Subcutaneous abdominal adipose tissue (tissue), 5 donors: ENCODE measurements around the gene LRRTM2.

Source experiments
- H3K27ac ChIP-seq: one replicate; pipeline ENCODE4 v1.7.0; 2013; ENCODE audit warnings: low read depth, mild to moderate bottlenecking, inconsistent platforms, low read length, moderate library complexity
- H3K27me3 ChIP-seq, 5 donors: one replicate each; pipeline ENCODE4 v1.7.0; 2013; ENCODE audit warnings: low read length in 5 of 5, inconsistent platforms in 1 of 5; ENCODE audit not compliant: control insufficient read depth in 5 of 5, insufficient read depth in 4 of 5
- H3K36me3 ChIP-seq, 5 donors: one replicate each; pipeline ENCODE4 v1.7.0; 2013; ENCODE audit warnings: low read length in 5 of 5; ENCODE audit not compliant: control insufficient read depth in 5 of 5, insufficient read depth in 5 of 5
- H3K4me1 ChIP-seq, 5 donors: one replicate each; pipeline ENCODE4 v1.7.0; 2013; ENCODE audit warnings: low read length in 5 of 5, mild to moderate bottlenecking in 3 of 5, moderate library complexity in 1 of 5; ENCODE audit not compliant: control insufficient read depth in 5 of 5, insufficient read depth in 5 of 5
- H3K4me3 ChIP-seq, 5 donors: one replicate each; pipeline ENCODE4 v1.7.0; 2013; ENCODE audit warnings: low read length in 5 of 5, low read depth in 1 of 5
- H3K9ac ChIP-seq, 5 donors: one replicate each; pipeline ENCODE4 v1.7.0; 2013; ENCODE audit warnings: low read length in 5 of 5, mild to moderate bottlenecking in 4 of 5, moderate library complexity in 3 of 5
- H3K9me3 ChIP-seq, 5 donors: one replicate each; pipeline ENCODE4 v1.7.0; 2013; ENCODE audit warnings: low read length in 5 of 5; ENCODE audit not compliant: control insufficient read depth in 5 of 5
- donor health status: healthy.
- donor health status: healthy.
- donor health status: healthy.
- donor health status: healthy.
- donor health status: healthy.

The LRRTM2 gene

DNA sequence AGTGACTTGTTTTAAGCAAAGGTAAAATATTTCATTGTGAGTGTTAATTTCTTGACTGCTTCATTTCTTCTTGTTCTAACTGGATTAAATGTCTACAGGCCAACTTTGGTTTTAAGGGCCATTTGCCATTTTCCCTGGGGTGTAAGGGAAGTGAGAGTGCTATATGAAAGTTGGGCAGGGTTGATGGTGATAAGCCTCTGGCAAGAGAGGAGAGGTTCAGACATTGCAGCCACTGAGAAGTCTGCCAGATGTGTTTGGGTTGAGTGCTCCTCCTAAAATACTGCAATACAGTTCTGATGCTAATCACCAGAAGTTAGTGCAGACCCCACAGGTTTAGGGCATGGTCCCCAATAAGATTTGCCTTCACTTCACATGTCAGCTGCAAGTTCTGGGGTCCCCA lies 14.9 kb upstream of the LRRTM2 start:
- Histone ChIP-seq H3K9me3 (peaks cover 0 to 9% (median 2%) of the 10 kb centered on the region in 5 donors), H3K27ac (no peak overlapping the region), H3K36me3 (peaks cover 39 to 53% (median 43%) of the 10 kb centered on the region in 5 donors), H3K4me3 (no peak overlapping the region), H3K27me3 (no peaks in the 10 kb centered on the region), H3K9ac (no peak overlapping the region), H3K4me1 (no peaks in the 10 kb centered on the region)

DNA sequence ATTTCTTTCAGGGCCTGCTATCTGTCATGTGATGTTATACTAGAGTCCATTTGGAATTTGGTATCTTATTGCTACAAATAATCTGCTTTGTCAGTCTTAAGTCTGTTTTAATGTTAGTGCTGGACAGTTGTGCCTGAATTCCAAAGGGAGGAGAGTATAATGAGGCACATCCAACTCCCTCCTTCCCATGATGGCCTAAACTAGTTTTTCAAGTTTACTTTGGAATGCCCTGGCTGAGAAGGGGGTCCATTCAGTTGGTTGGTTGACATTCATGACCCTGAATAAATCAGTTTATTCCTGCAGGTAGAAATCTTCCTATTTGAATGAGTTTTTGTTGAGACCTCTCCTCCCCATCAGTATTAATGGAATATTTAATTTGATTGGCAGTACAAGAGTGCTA lies 9.4 kb upstream of the LRRTM2 start:
- H3K9me3 ChIP-seq = no peaks in the 10 kb centered on the region
- no peak overlapping the region for H3K4me3 ChIP-seq
- no peak overlapping the region for H3K27ac ChIP-seq
- H3K4me1 ChIP-seq = peaks cover 0 to 3% (median 0%) of the 10 kb centered on the region in 5 donors
- peaks cover 21 to 28% (median 25%) of the 10 kb centered on the region in 5 donors for H3K36me3 ChIP-seq
- no peak overlapping the region for H3K9ac ChIP-seq
- no peaks in the 10 kb centered on the region for H3K27me3 ChIP-seq

DNA sequence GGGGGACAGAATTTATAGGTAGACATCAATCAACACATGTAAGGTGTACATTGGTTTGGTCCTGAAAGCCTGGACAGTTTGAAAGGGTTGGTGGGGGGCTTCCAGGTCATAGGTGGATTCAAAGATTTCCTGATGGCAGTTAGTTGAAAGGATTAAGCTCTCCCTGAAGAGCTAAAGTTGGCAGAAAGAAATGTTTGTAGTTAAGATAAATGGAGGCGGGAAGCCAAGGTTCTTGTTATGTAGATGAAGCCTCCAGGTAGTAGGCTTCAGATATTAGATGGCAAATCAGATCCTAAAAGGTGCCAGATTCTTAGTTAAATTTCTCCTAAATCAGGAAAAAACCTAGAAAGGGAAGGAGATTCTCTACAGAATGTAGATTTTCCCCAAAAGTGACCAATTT lies 9.0 kb upstream of the LRRTM2 start:
- no peaks in the 10 kb centered on the region for H3K9me3 ChIP-seq
- H3K27me3 ChIP-seq = no peaks in the 10 kb centered on the region
- H3K36me3 ChIP-seq = peaks cover 17 to 27% (median 20%) of the 10 kb centered on the region in 5 donors
- H3K9ac ChIP-seq = no peak overlapping the region
- H3K4me1 ChIP-seq = peaks cover 0 to 3% (median 0%) of the 10 kb centered on the region in 5 donors
- H3K4me3 ChIP-seq = no peak overlapping the region
- H3K27ac ChIP-seq = no peak overlapping the region

DNA sequence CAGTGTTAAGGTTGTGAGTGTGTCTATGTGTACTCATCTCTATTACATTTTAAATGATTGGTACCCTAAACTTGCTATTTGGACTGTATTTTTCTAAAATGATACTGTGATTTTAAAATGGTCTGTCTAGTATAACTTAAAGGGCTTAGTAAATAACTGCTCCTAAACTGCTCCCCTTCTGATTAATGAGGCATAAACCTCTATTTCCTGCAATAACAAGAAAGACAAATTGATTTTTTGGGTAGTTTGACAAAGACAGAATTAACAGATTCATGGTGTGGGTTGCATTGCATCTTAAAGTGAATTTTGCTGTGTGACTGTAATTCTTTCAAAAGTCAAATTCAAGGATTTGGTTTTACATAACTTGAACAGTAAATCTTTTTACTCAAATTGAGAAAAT lies 8.1 kb upstream of the LRRTM2 start:
- peaks cover 0 to 5% (median 0%) of the 10 kb centered on the region in 5 donors for H3K4me1 ChIP-seq
- no peak overlapping the region for H3K27ac ChIP-seq
- no peak overlapping the region for H3K9ac ChIP-seq
- peaks cover 11 to 24% (median 12%) of the 10 kb centered on the region in 5 donors for H3K36me3 ChIP-seq
- no peaks in the 10 kb centered on the region for H3K27me3 ChIP-seq
- no peak overlapping the region for H3K4me3 ChIP-seq
- H3K9me3 ChIP-seq = no peaks in the 10 kb centered on the region

DNA sequence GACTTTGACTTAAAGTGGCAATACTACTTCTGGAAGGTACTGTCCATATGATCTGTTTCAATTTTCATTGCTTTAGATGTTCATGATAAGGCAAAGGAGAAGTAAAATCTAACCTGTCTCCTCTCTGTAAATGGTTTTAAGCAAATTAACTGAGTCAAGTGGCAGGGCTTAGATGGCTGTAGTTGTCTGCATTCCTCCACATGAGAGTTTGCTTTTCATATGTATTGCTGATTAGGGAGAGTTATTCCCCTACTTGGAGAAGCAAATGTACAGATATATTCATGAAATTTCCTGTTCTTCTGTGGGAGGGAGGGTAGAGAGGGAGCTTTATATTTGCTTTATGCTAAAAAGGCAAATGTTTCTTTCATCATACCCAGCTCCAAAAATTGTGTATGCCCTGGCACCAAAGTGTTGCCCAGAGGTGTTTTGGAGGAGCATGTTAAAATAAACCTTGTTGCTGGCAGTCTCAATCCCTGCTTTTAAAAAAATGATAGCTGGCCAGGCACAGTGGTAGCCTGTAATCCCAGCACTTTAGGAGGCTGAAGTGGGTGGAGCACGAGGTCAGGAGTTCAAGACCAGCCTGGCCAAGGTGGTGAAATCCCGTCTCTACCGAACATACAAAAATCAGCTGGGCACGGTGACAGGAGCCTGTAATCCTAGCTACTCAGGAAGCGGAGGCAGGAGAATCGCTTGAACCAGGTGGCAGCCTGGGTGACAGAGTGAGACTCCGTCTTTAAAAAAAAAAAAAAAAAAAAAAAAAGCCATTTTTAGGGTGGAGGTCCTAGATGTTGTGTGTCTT lies 3.5 kb upstream of the LRRTM2 start:
- no peak overlapping the region for H3K9ac ChIP-seq
- H3K4me1 ChIP-seq = peaks cover 0 to 29% (median 14%) of the 10 kb centered on the region in 5 donors
- H3K36me3 ChIP-seq = no peaks in the 10 kb centered on the region
- no peak overlapping the region for H3K27ac ChIP-seq
- no peaks in the 10 kb centered on the region for H3K9me3 ChIP-seq
- H3K27me3 ChIP-seq = no peaks in the 10 kb centered on the region
- H3K4me3 ChIP-seq = no peak overlapping the region

DNA sequence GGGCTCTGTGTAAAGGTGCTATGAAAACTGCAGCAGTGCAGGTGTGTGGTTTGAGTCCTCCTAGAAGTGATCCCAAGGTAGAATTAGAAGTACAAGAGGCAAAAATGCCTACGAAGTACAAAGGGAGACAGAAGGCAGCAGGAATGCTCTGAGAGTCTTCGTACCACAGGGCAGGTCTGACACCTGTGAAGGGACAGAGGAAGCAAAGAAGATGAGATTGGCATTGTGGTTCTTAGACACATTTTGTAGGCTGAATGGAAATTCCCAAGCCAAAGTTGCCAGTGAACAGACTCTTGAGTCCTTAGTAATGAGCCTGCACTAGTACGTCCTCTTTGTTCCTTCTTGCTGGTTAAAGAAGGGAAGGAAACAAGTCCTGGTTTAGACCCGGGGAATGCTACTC lies 1.7 kb upstream of the LRRTM2 start:
- H3K36me3 ChIP-seq = no peaks in the 10 kb centered on the region
- H3K27me3 ChIP-seq = no peaks in the 10 kb centered on the region
- H3K27ac ChIP-seq = no peak overlapping the region

DNA sequence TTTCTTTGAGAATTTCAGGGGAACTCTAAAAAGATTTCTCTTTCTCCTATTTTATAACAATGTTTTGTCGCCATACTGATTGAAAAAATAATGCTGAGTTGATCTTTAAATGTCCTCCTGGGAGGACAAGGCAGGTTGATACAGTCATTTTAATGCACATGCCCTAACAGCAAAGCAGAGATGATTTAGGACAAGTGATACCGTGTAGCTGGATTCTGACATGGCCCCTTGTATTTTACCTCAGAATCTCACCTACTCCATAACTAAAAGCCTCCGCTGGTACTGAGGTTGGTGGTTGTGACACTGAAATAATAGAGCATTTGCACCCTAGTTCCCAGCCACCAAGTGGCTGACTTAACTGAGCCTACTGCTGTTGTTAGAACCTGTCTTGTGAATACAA lies 811 bp upstream of the LRRTM2 start:
- H3K27me3 ChIP-seq = no peaks in the 10 kb centered on the region
- no peak overlapping the region for H3K27ac ChIP-seq
- H3K9me3 ChIP-seq = no peaks in the 10 kb centered on the region
- peaks cover 0 to 36% (median 14%) of the 10 kb centered on the region in 5 donors for H3K4me1 ChIP-seq
- H3K36me3 ChIP-seq = no peaks in the 10 kb centered on the region
- no peak overlapping the region for H3K4me3 ChIP-seq
- no peak overlapping the region for H3K9ac ChIP-seq

More for the DNA sequence above, 1.7 kb upstream of the LRRTM2 start:
- Histone ChIP-seq H3K4me1 (peaks cover 0 to 32% (median 14%) of the 10 kb centered on the region in 5 donors), H3K9me3 (no peaks in the 10 kb centered on the region), H3K9ac (no peak overlapping the region), H3K4me3 (no peak overlapping the region)

DNA sequence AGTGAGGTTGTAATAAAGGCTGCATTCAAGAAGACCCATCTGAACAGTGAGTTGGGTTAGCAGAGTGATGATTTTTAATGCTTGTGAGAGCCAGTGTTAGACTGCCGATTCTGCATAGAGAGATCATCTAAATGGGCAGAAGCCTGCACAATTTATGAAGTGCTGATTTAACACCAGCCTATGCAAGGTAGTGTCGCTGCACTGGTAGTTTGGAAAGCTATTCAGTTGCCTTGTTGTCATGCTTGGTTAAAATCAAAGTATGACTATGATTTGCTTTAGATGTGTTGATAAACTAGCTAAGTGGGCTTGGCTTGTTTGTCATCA lies 379 bp upstream of the LRRTM2 start:
- Histone ChIP-seq H3K9ac (no peak overlapping the region), H3K27ac (no peak overlapping the region), H3K4me1 (peaks cover 0 to 36% (median 14%) of the 10 kb centered on the region in 5 donors)

DNA sequence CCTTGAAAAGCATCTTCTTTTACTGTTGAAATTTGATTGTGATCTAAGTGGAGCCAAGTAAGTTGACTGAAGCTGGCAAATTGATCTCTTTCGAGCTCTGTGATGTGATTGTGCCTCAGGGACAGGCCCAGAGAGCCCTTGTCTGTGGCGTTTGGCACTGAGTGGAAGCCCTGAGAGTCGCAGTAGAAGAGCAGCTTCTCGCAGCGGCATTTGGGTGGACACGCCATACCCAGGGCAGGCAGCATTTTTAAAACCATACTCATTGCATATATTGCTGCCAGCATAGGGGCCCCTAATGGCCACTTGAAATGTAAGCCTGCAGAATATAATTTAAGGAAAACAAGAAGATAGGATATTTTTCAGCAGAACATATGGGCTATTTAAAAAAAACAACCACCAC lies 894 bp downstream of the LRRTM2 start:
- Histone ChIP-seq H3K27ac (no peak overlapping the region), H3K27me3 (no peaks in the 10 kb centered on the region), H3K36me3 (no peaks in the 10 kb centered on the region), H3K4me1 (peaks cover 0 to 36% (median 14%) of the 10 kb centered on the region in 5 donors), H3K4me3 (peak overlapping the region in 3 of 5 donors; percentile 38 to 56 (median 46)), H3K9ac (no peak overlapping the region), H3K9me3 (no peaks in the 10 kb centered on the region)

More for the DNA sequence above, 379 bp upstream of the LRRTM2 start:
- Histone ChIP-seq H3K9me3 (no peaks in the 10 kb centered on the region), H3K27me3 (no peaks in the 10 kb centered on the region), H3K36me3 (no peaks in the 10 kb centered on the region), H3K4me3 (peak overlapping the region in 2 of 5 donors; percentile 46 to 50)

DNA sequence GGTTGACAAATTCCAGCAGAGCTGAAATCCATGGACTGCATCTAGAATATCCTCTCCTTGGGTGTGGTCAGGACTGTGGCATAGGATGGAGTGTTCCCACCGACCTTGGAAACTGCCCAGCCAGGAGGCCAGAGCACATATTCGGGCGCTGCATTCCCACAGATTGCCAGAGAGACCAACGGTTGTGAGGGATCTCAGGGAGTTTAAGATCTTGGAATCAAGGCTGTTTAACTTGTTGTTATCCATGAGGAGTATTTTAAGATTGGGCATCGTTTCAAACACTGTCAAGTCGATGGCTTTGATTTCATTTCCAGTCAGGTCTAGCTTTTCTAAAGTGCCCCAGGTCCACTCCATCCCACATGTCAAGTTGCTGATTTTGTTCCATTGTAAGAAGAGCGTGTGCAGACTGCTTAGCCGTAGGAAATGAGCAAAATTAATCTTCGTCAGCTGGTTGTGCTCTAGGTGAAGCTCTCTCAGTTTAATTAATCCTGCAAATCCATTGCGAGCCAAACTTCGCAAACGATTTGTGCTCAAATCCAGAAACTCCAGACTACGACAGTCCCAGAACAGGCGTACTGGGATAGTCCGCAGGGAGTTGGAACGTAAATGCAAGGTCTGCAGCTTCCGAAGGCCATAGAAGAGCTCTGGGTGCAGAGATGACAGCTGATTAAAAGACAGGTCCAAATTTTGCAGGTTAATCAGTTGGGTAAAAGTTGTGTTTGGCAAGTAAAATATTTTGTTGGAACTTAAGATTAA lies 1.5 kb downstream of the LRRTM2 start:
- no peaks in the 10 kb centered on the region for H3K9me3 ChIP-seq
- no peak overlapping the region for H3K27ac ChIP-seq
- peak overlapping the region in 1 of 5 donors; percentile 46 for H3K4me3 ChIP-seq
- H3K9ac ChIP-seq = peak overlapping the region in 1 of 5 donors; percentile 28
- no peaks in the 10 kb centered on the region for H3K27me3 ChIP-seq
- peaks cover 0 to 34% (median 14%) of the 10 kb centered on the region in 5 donors for H3K4me1 ChIP-seq
- H3K36me3 ChIP-seq = no peaks in the 10 kb centered on the region
